ENCODE results near the gene UGGT2.
"Not testable (repeated sequence)": the region's sequence is repeated elsewhere in the genome, so short reads cannot be mapped to it uniquely, and the experiment has no call there.

UGGT2 gene

GRCh38 chr13:96051946-96052345 lies 1.3 kb downstream of the UGGT2 start:
- DNase-seq (ENCODE audit: low read depth in 3 of 3): not testable (repeated sequence)

GRCh38 chr13:96051491-96051890 lies 1.7 kb downstream of the UGGT2 start:
- DNase-seq (ENCODE audit: low read depth in 3 of 3): not testable (repeated sequence)

GRCh38 chr13:96050955-96051354 lies 2.2 kb downstream of the UGGT2 start:
- DNase-seq (ENCODE audit: low read depth in 3 of 3): not testable (repeated sequence)

- not testable (repeated sequence) for DNase-seq (ENCODE audit: low read depth in 3 of 3)
Measured at GRCh38 chr13:96046449-96047126, 6.6 kb downstream of the UGGT2 start.

GRCh38 chr13:96044238-96044637 lies 9.0 kb downstream of the UGGT2 start:
- DNase-seq (ENCODE audit: low read depth in 3 of 3): no peak

GRCh38 chr13:96041326-96042110 lies 11.7 kb downstream of the UGGT2 start:
- no peak for DNase-seq (ENCODE audit: low read depth in 3 of 3)

GRCh38 chr13:96036515-96036914 lies 16.7 kb downstream of the UGGT2 start:
- DNase-seq (ENCODE audit: low read depth in 3 of 3): no peak

GRCh38 chr13:96034662-96035061 lies 18.5 kb downstream of the UGGT2 start:
- DNase-seq (ENCODE audit: low read depth in 3 of 3): no peak

GRCh38 chr13:96033220-96034015 lies 19.8 kb downstream of the UGGT2 start:
- no peak for DNase-seq (ENCODE audit: low read depth in 3 of 3)

GRCh38 chr13:96032717-96033116 lies 20.5 kb downstream of the UGGT2 start:
- DNase-seq (ENCODE audit: low read depth in 3 of 3): no peak

- no peak for DNase-seq (ENCODE audit: low read depth in 3 of 3)
Measured at GRCh38 chr13:96029002-96029401, 24.2 kb downstream of the UGGT2 start.

GRCh38 chr13:96027496-96027895 lies 25.7 kb downstream of the UGGT2 start:
- DNase-seq (ENCODE audit: low read depth in 3 of 3): no peak

GRCh38 chr13:96025283-96025682 lies 27.9 kb downstream of the UGGT2 start:
- no peak for DNase-seq (ENCODE audit: low read depth in 3 of 3)

GRCh38 chr13:96020931-96021330 lies 32.3 kb downstream of the UGGT2 start:
- no peak for DNase-seq (ENCODE audit: low read depth in 3 of 3)

GRCh38 chr13:96020155-96020575 lies 33.0 kb downstream of the UGGT2 start:
- no peak for DNase-seq (ENCODE audit: low read depth in 3 of 3)

- DNase-seq (ENCODE audit: low read depth in 3 of 3): no peak
Measured at GRCh38 chr13:96018135-96018534, 35.1 kb downstream of the UGGT2 start.

- DNase-seq (ENCODE audit: low read depth in 3 of 3): no peak
Measured at GRCh38 chr13:96011291-96011872, 41.8 kb downstream of the UGGT2 start.

- DNase-seq (ENCODE audit: low read depth in 3 of 3): no peak
Measured at GRCh38 chr13:96003304-96003703, 49.9 kb downstream of the UGGT2 start.

- no peak for DNase-seq (ENCODE audit: low read depth in 3 of 3)
Measured at GRCh38 chr13:96002322-96003131, 50.7 kb downstream of the UGGT2 start.

- DNase-seq (ENCODE audit: low read depth in 3 of 3): no peak
Measured at GRCh38 chr13:96000069-96000468, 53.1 kb downstream of the UGGT2 start.

GRCh38 chr13:95987841-95988240 lies 65.4 kb downstream of the UGGT2 start:
- DNase-seq (ENCODE audit: low read depth in 3 of 3): no peak

All from stimulated activated CD4-positive, alpha-beta T cell treated with anti-CD3 and anti-CD28 coated beads, TNF-alpha, amount 100 ng/mL, for 24 hours (primary cell).